NCI-H187 (cell line): ENCODE measurements around the gene ANKS6.

ENCODE experiments used
- DNase-seq, 2 experiments: peaks; one replicate each; lab custom pipeline; 2025; lab: John Stamatoyannopoulos, UW

Gene ANKS6

DNA sequence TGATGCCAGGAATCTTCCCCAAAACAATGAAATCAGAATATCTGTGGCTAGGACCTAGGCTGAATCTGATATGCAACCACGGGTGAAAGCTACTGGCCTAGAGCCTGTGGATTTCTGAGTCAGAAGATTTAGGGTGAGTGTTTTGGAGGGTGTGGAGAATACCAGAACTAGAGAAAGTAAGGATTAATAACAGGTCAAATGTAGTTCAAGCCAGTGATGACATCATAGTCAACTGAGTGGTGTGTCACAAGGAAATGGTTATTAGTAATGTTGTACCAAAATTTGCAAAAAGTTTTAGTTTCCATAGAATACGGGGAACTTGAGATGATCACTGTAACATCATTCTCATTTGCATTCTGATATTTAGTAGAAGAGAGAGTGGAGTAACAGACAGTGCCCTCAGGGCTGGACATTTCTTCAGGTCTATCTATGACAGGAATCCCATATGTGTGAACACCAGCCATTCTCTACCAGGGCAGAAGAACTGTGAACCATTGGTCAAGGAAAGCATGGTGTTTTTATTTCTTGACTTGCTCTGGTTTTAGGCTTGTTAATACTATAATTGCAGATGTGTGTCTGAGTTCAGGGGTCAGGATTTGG is 14.8 kb upstream of the ANKS6 start:
- no peak for DNase-seq

DNA sequence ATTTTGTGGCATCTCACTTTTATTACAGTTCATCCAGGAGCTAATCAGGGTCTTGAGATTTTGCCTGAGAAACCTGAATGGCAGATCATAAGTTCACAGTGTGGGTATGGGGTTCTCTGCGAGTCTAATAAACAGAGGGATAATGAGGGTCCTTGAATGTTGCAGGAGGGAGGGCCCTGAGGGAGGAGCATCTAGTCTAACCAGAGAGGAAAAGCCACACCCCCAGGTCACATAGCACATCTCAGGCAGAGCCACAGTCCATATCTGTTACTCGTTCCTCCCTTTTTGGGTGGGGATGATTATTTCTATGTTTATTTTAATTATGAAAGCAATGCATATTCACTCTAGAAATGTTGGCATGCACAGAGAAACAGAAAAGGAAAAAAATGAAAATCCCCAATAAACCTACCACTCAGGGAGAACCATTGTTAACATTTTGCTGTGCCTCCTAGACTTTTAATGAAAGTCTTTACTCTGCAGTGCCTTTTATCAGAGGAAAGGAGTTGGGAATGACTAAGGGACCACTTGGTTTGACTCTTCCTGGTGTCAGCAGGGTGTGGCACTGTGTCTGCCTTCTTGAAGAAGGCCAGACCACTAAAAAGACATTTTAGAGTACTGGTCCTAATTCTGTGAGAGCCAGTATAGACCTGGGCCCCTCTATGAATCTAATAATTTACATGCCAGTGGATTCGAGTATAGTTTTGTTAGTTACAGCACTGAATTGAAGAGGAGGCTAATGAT is 13.9 kb upstream of the ANKS6 start:
- no peak for DNase-seq

DNA sequence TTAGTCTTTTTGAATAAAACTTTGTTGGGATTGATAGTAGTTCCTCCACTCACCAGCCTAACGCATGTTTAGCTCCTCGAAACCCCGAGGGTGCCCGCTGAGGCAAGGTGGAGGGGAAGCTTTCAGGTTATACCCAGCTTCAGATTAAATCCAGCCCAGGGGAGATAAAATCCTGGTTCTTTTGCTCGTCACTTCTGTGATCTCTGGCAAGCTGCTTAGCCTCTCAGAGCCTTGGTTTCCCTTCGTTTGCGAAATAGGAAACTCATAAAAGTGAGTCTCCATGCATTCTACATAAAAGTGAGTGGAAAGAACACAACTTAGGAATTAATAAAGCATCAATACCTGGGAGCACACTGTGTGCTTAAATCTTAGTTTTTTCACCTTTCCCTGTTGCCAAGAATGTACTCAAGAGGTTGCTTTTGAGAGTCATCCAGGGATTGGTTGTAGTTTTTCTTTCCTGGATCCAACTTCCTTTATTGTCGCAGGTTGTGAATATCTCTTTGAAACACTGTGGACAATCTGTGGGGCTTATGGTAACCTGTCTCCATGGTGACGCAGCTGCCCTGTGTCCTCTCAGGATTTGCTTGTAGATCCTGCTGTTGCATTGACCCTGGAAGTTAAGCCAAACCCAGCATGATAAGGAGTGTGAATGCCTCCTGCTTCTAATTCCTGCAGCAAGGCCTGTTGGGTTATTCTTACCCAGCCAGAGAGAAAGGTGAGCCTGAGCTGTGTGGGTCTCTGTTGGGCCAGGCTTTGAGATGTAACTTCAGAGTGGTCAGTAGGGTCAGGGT is 13.2 kb upstream of the ANKS6 start:
- DNase-seq, result no peak

DNA sequence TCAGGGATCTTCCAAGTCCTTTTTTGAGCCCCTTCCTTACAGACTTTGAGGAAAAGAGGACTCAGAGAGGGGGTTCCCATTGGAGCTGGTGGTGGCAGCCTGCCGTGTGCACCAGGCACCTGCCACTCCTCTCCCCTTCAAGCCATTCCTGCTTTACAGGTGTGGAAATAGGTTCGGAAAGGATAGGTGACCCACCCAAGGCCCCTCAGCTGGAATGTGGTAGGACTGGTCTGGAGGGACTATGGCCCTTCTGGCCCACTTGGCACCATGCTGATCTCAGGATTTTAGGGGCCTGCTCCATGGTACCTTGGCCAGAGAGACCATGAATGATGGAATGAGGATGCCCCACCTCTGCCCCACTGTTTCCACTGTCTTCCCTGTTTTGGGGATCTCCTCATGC is 12.5 kb upstream of the ANKS6 start:
- DNase-seq, result no peak

DNA sequence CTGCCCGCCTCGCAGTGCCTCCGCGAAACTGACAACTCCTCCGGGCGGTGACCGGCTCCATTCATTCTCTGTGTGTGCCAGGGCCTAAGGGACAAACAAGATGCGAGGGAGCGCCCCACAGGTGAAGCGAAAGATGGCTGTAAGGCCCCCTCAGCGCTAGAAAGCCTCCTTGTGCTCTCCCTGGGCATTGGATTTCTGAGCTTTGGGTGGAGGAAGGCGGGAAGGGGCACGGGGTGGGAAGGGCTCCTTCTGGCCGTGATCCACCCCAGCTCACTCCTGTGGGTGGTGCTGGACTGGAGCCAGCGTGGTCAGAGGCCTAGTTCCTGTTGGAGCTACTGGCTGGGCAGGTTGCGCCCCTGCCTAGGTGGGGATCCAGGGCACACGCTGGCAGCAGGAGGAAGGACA is 12.1 kb upstream of the ANKS6 start:
- DNase-seq, result no peak

DNA sequence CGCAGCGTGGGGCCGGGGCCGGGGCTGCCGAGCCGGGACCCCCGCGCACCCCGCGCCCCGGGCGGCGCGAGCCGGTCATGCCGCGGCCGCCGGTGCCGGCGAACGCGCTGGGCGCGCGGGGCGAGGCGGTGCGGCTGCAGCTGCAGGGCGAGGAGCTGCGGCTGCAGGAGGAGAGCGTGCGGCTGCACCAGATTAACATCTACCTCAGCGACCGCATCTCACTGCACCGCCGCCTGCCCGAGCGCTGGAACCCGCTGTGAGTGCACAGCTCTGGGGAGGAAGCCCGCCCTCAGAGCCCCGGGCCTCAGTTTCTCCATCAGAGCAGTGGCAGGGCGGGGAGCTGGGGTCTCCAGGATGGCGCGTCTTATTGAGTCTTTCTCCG is 11.4 kb upstream of the ANKS6 start:
- DNase-seq, result no peak

DNA sequence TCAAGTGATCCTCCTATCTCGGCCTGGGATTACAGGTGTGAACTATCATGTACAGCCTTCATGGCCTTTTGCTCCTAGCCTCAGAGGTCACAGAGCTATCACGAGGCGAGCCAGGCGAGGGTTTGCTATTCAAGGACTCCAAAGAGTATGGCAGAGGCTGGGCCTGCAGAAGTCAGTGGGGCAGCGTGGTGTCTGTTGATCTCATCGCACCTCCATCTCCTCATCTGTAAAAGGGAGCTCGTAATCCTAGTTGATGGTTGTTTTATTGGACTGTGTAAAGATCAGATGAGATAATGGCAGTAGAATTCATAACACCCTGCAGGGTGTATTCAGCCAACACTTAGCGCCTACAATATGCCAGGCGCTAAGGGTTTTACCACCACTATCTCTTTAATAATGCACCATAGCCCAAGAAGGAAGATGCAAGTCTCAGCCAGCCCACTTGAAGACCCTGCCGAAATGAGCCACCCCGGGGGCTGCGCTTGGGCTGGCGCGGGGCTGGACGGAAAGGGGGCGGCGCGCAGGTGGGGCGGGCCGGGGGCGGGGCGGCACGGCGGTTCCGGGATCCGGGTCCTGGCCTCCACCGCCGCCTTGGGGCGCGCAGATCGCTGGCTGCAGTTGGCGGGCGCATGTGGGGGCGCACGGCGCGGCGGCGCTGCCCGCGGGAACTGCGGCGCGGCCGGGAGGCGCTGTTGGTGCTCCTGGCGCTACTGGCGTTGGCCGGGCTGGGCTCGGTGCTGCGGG is 10.9 kb upstream of the ANKS6 start, which contains the start of gene GALNT12:
GALNT12 (plus strand) TSS at position 601 of the 744 bp plus-strand sequence; CDS start at position 630, 29 bp downstream.
- no peak for DNase-seq

DNA sequence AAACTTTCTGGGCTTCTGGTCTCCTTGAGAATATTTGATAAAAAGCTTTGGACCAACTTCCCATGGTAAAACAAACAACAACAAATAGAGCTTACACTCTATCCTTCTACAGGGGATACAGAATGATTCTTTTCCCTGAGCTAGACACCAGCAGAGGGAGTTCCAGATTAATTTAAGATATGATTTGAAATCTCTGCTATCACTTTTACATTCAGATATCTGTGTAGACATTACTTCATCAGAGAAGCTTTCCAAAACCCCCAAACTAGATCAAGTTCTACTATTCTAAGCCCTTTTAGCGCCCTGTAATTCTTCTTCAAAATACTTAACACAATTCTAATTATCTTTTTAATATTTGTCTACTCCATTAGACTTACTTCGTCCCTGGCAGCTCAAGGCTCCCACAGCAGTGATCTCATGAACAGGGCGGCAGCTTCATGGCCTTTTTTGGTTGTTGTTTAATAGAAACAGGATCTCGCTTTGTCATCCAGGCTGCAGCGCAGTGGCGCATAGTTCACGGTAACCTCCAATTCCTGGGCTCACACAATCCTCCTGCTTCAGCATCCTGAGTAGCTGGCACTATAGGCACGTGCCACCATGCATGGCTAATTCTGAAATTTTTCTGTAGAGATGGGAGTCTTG is 10.2 kb upstream of the ANKS6 start:
- DNase-seq, result no peak

DNA sequence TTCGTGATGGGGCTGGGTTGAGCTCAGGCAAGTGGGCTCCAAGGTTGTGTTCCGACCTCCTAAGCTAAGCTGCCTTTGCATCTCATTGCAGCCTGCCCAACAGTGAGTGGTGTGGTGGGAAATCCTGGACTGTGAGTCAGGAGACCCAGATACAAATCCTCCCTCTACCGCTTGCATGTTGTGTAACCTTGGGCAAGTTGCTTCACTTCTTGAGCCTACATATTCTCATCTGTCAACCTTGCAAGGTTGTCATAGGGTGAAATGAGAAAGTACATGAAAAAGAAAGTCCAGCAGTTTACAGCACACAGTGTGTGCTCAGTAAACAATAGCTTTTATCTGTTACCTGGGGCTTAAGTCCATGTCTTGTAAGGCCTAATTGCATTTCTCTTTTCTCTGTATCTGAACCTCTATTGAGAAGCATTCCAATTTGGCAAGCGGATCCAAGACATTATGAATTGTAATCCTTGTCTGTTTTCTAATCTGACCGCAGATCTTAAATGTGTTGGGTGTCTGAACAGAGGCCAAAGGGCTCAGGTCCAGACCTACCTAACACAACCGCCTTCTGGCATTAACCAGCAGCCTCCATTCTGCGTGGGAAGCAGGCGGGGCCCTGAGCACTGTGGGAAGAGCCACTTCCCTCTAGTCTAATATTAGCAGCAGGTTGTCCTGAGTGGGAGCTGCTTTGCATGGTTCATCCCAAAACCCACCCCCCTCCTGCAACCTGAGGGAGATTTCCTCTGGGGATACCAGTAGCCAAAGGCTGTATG is 9.3 kb upstream of the ANKS6 start:
- no peak for DNase-seq

DNA sequence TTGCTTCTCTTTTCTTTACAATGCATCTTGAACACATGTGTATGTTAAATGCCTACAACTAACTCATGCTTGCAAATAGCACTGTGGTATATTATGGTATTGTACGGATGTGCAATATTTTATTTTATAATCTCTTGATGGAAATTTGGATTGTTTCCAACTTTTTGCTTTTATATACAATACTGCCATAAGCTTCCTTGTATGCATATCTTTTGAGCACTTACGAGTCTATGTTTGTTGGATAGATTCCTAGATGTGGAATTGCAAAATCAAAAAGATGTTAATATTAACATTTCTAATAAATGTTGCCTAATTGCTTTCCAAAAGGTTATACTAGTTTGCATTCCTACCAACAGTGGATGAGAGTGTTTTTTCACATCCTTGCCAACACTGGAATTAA is 7.7 kb upstream of the ANKS6 start:
- DNase-seq, result no peak

DNA sequence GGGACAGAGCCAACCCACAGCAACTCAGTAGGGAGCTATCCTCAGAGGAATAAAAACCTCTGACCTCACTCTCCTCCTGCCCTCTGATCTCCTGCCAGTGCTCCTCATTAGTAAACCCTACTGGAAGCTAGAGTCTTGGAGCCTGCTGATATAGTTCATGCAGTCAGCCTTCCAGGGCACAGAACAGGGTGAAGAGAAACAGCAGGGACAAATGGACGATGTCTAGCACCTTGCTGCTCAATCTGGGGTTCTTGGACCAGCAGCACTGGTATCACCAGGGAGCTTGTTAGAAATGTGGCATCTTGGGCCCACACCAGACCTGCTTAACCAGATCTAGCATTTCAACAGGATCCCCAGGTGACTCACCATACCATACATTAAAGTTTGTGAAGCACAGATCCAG is 5.6 kb upstream of the ANKS6 start:
- no peak for DNase-seq

DNA sequence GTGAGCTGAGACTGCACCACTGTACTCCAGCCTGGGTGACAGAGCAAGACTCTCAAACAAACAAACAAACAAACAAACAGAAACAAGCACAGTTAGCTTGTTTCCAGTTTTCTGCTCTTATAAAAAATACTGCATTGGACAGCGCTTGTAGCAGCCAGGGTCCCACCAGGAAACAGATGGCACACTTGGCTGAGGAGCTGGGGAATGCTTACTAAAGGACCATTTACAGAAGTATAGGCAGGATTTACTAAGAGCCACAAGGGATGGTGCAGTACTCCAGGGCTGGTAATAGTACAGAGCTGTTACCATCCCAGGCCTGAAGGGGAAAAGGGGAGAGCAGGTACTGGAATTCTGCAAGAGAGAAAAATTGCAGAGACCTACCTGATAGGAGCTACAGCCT is 5.2 kb upstream of the ANKS6 start:
- no peak for DNase-seq

DNA sequence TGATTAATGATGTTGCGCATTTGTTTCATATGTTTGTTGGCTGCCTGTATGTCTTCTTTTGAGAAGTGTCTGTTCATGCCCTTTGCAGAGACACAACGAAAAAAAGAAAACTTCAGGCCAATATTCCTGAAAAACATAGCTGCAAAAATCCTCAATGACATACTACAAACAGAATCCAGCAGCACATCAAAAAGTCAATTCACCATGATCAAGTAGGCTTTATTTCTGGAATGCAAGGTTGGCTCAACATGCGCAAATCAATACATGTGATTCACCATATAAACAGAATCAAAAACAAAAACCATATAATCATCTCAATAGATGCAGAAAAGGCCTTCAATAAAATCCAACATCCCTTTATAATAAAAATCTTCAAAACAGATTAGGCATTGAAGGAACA is 1.9 kb upstream of the ANKS6 start:
- no peak for DNase-seq

DNA sequence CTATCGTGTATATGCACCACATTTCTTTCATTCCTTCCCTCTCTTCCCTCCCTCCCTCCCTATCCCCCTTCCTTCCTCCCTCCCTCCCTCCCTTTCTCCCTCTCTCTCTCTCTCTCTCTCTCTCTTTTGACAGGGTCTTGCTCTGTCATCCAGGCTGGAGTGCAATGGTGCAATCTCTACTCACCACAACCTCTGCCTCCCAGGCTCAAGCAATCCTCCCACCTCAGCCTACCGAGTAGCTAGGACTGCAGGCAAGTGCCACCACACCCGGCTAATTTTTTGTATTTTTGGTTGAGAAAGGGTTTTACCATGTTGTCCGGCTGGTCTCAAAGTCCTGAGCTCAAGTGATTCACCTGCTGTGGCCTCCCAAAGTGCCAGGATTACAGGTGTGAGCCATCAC is 1.1 kb upstream of the ANKS6 start:
- DNase-seq, result no peak

DNA sequence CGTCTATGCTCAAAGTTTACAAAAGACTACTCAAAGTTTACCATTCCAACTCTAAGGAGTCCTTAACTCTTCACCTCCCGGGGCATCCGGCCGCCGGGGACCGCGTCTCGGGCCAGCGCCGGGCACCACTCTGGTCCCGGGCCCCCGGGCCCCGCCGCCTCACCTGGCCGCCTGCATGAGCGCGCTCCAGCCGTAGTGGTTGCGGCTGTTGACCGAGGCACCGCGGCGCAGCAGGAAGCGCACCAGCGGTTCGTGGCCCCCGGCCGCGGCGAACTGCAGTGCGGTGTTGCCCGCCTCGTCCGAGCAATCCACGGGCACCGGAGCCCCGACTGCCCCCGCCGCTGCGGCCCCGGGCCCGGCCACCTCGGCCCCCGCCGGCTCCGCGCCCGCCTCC is 388 bp downstream of the ANKS6 start:
- DNase-seq, result no peak

DNA sequence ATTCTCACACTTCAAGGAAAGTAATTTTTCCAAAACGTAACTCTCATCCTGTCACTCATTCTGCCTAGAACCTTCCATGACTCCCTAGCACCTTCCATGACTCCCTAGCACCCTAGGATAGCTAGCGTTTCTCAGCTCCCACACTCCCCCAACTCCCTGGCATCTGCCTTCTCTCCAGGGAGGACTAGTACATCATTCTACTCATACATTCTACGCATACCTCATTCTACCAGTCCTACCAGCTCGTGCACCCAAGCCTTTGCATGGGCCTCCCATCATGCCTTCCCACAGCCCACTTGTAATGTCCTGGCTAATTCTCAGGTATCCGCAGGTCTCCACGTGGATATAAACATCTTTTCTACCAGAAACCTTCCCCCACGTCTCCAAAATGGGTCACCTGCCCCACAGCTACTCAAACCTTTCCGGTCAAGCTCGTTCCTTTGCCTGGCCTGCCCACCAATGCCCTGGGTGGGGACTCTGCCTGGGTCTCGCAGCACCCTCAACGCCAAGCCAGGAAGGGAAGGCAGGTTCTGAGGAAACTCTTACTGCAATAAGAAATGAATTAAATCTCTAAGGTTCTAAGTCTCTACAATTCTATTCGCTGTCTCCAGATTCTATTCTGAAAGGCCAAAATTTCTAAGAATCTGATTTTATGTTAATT is 930 bp downstream of the ANKS6 start:
- DNase-seq, result no peak

DNA sequence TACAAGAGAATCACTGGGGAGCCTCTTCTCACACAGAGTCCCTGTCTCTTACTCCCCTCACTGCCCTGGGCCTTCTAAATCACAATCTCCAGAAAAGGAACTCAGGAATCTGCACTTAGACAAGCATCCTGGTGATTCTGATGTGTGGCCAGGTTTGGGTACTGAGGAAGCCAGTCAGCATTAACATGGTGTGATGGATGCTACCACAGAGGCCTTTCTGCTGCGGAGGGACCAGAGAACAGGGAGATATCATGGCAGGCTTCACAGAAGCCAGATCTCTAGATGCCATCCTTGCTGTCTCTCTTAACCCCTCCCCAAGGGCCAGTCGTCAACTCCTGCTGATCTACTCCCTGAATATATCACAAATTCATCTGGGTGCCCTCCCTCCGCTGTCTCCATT is 1.6 kb downstream of the ANKS6 start:
- DNase-seq, result no peak

DNA sequence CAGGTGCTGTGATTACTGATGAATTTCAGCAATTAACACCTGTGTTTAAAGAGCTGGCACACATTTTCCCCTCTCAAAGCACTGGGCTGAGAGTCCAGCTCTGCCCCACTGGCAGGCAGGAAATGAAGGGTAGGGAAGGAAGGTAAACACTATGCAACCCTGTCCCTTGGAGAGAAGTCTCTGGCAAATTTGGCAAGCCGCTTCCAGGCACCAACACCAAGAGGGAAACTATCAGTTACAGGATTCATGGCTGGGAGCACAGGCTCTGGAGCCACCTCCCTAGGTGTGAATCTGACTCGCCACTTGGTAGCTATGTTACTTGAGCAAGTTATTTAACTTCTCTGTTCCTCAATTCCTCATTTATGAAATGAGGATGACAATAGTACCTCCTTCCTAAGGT is 3.3 kb downstream of the ANKS6 start:
- no peak for DNase-seq

DNA sequence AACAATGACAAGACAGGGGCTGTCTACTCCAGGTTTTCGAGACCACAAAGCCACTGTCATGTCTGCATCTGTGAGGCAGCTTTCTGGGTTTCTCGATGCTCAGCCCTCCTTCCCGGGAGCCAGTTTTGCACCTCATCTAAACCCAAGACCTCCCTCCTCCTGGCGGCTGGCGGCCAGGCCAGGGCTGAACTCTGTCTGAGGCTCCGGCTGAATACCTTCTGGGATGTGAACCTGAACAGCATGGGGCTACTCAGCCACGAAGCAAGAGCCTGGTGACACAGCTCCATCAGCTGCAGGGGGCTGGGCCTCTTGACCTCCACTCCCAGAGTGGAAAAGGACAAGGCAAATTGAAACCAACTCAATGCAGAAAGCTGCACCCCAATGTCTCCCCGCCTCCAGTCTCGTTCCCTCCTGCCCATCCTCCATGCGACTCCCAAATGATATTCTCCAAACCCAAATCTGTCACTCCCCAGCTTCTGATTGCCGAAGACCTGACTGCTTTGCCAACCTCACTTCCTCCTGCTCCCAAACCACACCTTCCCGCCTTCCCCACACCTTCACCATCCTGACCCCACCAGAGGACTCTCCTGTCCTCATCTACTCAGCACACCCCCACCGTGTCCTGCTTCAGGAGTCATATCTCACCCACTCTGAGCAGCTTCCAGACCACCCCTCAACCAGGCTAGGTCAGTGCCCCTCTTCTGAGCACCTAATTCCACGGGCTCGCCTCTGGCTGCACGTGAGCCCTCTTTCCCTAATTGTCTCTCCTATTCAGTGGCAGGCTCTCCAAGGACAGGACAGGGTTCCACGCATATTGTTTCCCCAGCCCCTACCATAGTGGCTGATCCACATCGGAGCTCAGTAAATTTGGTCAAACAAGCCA is 4.5 kb downstream of the ANKS6 start:
- no peak for DNase-seq
